DOHH2 (cell line): ENCODE data around the gene KIDINS220.

ENCODE experiments used
- EZH2phosphoT487 ChIP-seq: fragments of 200-600 bp; sonication (generic); IDR thresholded peaks from 2 replicates; pipeline ENCODE4 v1.6.1; 2017; ENCODE audit warnings: borderline replicate concordance, mild to moderate bottlenecking, antibody characterized with exemption, low read length, moderate library complexity, mixed read lengths
- TF ChIP-seq, protein P1 (sequence below): fragments of 200-600 bp; sonication (generic); IDR thresholded peaks from one replicate; pipeline ENCODE4 v1.5.1; 2014; ENCODE audit warnings: antibody characterized with exemption, mild to moderate bottlenecking, low read depth, low read length; ENCODE audit not compliant: poor library complexity, severe bottlenecking

DNA sequence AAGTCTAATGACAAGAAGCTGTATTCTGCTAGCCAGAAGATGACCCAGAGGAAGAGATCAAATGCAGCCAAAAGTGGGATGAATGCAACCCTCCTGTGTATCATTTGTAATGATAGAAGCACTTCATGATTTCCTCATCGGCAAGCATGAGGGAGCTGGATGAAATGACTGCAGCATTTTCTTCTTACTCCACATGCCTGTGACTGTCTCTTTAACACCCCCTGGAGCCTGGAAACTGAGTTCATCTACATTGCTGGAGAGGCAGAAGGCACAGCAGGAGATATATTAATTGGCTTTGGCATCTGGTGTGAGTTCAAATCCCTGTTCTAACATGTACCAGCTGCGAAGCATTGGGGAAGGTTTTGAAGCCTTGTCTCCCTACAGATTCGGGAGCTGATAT lies 117.9 kb downstream of the KIDINS220 start:
- TF ChIP-seq EZH2phosphoT487, result no peak
- TF ChIP-seq, protein P1, sequence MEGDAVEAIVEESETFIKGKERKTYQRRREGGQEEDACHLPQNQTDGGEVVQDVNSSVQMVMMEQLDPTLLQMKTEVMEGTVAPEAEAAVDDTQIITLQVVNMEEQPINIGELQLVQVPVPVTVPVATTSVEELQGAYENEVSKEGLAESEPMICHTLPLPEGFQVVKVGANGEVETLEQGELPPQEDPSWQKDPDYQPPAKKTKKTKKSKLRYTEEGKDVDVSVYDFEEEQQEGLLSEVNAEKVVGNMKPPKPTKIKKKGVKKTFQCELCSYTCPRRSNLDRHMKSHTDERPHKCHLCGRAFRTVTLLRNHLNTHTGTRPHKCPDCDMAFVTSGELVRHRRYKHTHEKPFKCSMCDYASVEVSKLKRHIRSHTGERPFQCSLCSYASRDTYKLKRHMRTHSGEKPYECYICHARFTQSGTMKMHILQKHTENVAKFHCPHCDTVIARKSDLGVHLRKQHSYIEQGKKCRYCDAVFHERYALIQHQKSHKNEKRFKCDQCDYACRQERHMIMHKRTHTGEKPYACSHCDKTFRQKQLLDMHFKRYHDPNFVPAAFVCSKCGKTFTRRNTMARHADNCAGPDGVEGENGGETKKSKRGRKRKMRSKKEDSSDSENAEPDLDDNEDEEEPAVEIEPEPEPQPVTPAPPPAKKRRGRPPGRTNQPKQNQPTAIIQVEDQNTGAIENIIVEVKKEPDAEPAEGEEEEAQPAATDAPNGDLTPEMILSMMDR, result no peak
